OCI-LY1 (cell line): ENCODE results near the gene EIF1AD.

Source experiments
- H2AFZ ChIP-seq: fragments of 200-600 bp; sonication (generic), shearing (Covaris generic); 2 replicates; pipeline ENCODE4 v1.6.0; 2014; ENCODE audit warnings: antibody characterized with exemption, mild to moderate bottlenecking, low read length
- H3F3A ChIP-seq: fragments of 200-600 bp; sonication (generic), shearing (Covaris generic); 2 replicates; pipeline ENCODE4 v1.6.0; 2014; ENCODE audit warnings: mild to moderate bottlenecking, antibody characterized with exemption, low read length, moderate library complexity; ENCODE audit not compliant: insufficient read depth
- H3K27ac ChIP-seq: fragments of 200-600 bp; sonication (generic); 2 replicates; pipeline ENCODE4 v1.5.1; 2014; ENCODE audit warnings: low read length, mixed run types, mild to moderate bottlenecking, low read depth; ENCODE audit not compliant: poor library complexity, severe bottlenecking
- H3K27me3 ChIP-seq: fragments of 200-600 bp; sonication (generic); 2 replicates; pipeline ENCODE4 v1.6.0; 2014; ENCODE audit warnings: antibody characterized with exemption, mild to moderate bottlenecking, low read length, moderate library complexity; ENCODE audit not compliant: insufficient read depth
- H3K36me3 ChIP-seq: fragments of 200-600 bp; sonication (generic); 2 replicates; pipeline ENCODE4 v1.6.1; 2014; ENCODE audit warnings: mild to moderate bottlenecking, antibody characterized with exemption, low read length, moderate library complexity, mixed read lengths; ENCODE audit not compliant: insufficient read depth
- H3K4me1 ChIP-seq: fragments of 200-600 bp; sonication (generic); 2 replicates; pipeline ENCODE4 v1.5.1; 2014; ENCODE audit warnings: mild to moderate bottlenecking, low read length, moderate library complexity; ENCODE audit not compliant: insufficient read depth, severe bottlenecking
- H3K4me2 ChIP-seq: fragments of 200-600 bp; sonication (generic), shearing (Covaris generic); 2 replicates; pipeline ENCODE4 v1.6.1; 2014; ENCODE audit warnings: low read length
- H3K4me3 ChIP-seq: fragments of 200-600 bp; sonication (generic); 2 replicates; pipeline ENCODE4 v1.5.1; 2014; ENCODE audit warnings: low read length, low read depth, mild to moderate bottlenecking, mixed read lengths; ENCODE audit not compliant: poor library complexity, severe bottlenecking
- H3K79me2 ChIP-seq: fragments of 200-600 bp; shearing (Covaris generic); 2 replicates; pipeline ENCODE4 v1.6.1; 2016; ENCODE audit warnings: mixed run types, low read length, mixed read lengths; ENCODE audit not compliant: insufficient read depth
- H3K9ac ChIP-seq: fragments of 200-600 bp; sonication (generic), shearing (Covaris generic); 2 replicates; pipeline ENCODE4 v1.6.1; 2014; ENCODE audit warnings: mild to moderate bottlenecking, low read length, mixed read lengths
- H3K9me2 ChIP-seq: fragments of 200-600 bp; sonication (generic), shearing (Covaris generic); 2 replicates; pipeline ENCODE4 v1.6.1; 2014; ENCODE audit warnings: low read depth, mild to moderate bottlenecking, low read length, mixed read lengths
- H3K9me3 ChIP-seq: fragments of 200-600 bp; shearing (Covaris generic); 2 replicates; pipeline ENCODE4 v1.6.1; 2014; ENCODE audit warnings: low read length, mixed read lengths
- H4K20me1 ChIP-seq: fragments of 200-600 bp; sonication (generic), shearing (Covaris generic); 2 replicates; pipeline ENCODE4 v1.6.0; 2016; ENCODE audit warnings: mild to moderate bottlenecking, low read length; ENCODE audit not compliant: insufficient read depth
- EZH2 ChIP-seq: fragments of 200-600 bp; sonication (generic), shearing (Covaris generic); IDR thresholded peaks from 2 replicates; pipeline ENCODE4 v1.8.0; 2017; ENCODE audit warnings: borderline replicate concordance, mixed run types, mild to moderate bottlenecking, antibody characterized with exemption, low read length, moderate library complexity, mixed read lengths
- TF ChIP-seq, protein P1 (sequence below): fragments of 200-600 bp; sonication (generic), shearing (Covaris generic); IDR thresholded peaks from 2 replicates; pipeline ENCODE4 v1.5.1; 2017; ENCODE audit warnings: mild to moderate bottlenecking, antibody characterized with exemption, low read length, moderate library complexity, mixed read lengths

The EIF1AD gene

DNA sequence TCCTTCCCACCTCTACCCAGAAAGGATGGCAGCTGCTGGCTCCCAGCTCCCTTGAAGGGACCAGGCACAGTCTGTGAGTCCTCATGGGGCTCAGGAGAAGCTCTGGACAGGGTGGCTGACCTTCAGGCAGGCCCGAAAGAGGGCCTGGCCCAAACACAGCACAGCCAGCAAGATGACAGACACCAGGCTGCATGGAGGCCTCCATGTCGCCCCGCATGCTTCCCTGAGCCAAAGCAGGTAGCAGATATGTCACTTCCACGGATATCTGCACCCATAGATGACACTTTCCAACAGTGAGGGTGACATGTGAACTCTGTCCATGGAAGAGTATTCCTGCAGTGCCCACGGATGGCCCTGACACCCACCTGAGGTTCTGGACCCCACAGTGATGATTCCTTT lies 18.4 kb downstream of the EIF1AD start:
- Histone ChIP-seq H3K9ac (no peak overlapping the region), H3K9me2 (no peaks in the 10 kb centered on the region), H4K20me1 (no peaks in the 10 kb centered on the region), H3K79me2 (no peaks in the 10 kb centered on the region), H3K4me2 (no peak overlapping the region), H3K9me3 (no peaks in the 10 kb centered on the region), H3K36me3 (peaks cover 14% of the 10 kb centered on the region), H3K4me3 (no peak overlapping the region), H3K27me3 (no peaks in the 10 kb centered on the region), H2AFZ (no peak overlapping the region), H3K27ac (no peak overlapping the region), H3F3A (no peaks in the 10 kb centered on the region), H3K4me1 (no peaks in the 10 kb centered on the region)
- TF ChIP-seq, protein P1, sequence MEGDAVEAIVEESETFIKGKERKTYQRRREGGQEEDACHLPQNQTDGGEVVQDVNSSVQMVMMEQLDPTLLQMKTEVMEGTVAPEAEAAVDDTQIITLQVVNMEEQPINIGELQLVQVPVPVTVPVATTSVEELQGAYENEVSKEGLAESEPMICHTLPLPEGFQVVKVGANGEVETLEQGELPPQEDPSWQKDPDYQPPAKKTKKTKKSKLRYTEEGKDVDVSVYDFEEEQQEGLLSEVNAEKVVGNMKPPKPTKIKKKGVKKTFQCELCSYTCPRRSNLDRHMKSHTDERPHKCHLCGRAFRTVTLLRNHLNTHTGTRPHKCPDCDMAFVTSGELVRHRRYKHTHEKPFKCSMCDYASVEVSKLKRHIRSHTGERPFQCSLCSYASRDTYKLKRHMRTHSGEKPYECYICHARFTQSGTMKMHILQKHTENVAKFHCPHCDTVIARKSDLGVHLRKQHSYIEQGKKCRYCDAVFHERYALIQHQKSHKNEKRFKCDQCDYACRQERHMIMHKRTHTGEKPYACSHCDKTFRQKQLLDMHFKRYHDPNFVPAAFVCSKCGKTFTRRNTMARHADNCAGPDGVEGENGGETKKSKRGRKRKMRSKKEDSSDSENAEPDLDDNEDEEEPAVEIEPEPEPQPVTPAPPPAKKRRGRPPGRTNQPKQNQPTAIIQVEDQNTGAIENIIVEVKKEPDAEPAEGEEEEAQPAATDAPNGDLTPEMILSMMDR = no peak

DNA sequence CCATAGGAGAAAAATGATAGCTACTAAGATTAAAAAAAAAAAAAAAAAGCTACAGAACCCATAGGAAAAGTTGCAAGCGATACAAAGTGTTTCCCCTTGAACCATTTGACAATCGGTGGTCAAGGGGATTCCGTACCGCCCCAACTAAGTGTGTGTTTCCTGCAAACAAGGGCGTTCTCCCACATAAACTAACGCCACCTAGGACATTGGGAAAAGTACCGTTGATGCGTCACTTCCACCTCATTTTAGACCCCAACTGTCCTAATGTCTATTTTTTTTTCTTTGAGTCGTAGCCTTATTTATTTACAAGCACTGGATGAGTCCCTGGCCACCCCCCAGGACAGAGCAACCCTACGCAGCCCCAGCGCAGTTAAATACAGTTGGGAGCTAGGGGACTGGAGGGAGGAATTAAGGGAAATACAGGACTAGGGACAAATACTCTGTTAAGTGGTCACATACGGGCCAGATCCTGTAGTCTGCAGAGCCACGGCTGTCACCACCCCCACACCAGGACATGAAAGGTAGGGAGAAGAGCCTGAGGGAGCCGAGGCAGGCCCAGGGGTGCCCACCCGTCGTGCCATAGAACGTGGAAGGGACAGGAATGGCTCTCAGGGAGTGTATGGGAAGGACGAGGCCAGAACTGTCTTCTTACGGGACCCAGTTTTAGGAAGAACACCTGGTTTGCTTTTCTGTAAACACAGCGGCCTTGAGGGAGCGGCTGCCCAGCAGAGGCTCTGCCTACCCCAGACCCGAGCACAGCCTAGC lies 19.0 kb downstream of the EIF1AD start:
- Histone ChIP-seq H3K9ac (no peak overlapping the region), H3K9me2 (no peaks in the 10 kb centered on the region), H3K9me3 (no peaks in the 10 kb centered on the region), H3K4me2 (no peak overlapping the region), H3K79me2 (no peaks in the 10 kb centered on the region), H3K4me1 (no peaks in the 10 kb centered on the region), H3K27me3 (no peaks in the 10 kb centered on the region), H2AFZ (no peak overlapping the region), H4K20me1 (no peaks in the 10 kb centered on the region), H3K27ac (no peak overlapping the region), H3K4me3 (no peak overlapping the region), H3K36me3 (peaks cover 17% of the 10 kb centered on the region), H3F3A (no peaks in the 10 kb centered on the region)
- TF ChIP-seq, protein P1 = no peak

DNA sequence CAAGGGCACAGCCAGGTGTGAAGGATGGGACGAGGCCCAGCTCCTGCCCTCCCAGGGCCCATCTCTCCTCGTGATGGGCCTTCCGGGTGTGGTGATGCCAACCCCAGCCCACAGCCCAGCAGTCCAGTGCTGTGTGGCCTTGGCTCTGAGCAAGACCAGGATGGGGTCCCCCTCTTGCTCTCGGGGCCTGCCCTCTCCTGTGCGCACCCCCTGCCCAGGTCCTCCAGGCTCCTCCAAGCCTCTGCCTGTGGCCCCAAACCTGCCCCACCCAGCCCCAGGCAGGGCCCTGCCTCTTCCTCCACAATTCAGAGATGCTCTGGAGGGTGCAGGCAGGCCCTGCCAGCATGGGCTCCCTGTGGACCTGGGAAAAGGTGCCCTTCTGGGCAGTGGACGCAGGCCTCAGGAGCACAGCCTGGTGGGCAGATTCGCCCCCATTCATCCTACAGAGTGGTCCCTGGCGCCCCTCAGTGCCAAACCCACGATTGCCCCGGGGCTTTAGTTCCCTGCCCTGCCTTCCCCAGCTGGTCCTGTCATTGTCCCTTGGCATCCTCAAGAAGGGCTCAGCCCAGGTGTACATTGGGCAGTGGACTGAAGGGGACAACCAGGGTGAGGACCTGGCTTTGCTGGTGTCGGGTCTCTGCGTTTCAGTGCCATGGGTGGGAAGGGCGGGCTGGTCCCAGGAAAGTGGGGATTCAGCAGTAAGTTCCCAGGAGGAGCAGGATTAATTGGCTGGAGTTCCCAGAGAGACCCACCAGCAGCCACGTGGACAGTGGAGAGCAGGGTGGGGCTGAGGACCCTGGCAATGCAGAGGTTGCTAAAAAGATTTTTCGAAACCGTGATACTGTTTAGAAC lies 19.8 kb downstream of the EIF1AD start:
- Histone ChIP-seq H3K9me2 (no peaks in the 10 kb centered on the region), H3K36me3 (peaks cover 22% of the 10 kb centered on the region)

More for the DNA sequence above, 19.8 kb downstream of the EIF1AD start:
- Histone ChIP-seq H3F3A (no peaks in the 10 kb centered on the region), H3K9me3 (no peaks in the 10 kb centered on the region), H3K4me3 (no peak overlapping the region), H4K20me1 (no peaks in the 10 kb centered on the region), H3K27me3 (no peaks in the 10 kb centered on the region), H3K79me2 (no peaks in the 10 kb centered on the region), H3K9ac (no peak overlapping the region), H3K4me1 (no peaks in the 10 kb centered on the region), H3K27ac (no peak overlapping the region), H2AFZ (no peak overlapping the region), H3K4me2 (no peak overlapping the region)
- TF ChIP-seq EZH2 = no peak
- TF ChIP-seq, protein P1 = no peak
